IMR-90 (cell line): ENCODE data around the gene GABRB3. TPM values are rescaled to one million over a fixed set of nuclear protein-coding genes. Genes with fewer than 3 reads are reported as not detected.

Source experiments
- ATAC-seq: fragments of 200-7000 bp; cut with Tn5 transposase; 2 replicates; pipeline ENCODE4 v1.9.1; 2020; ENCODE audit warnings: low read depth, mild to moderate bottlenecking, moderate library complexity
- BruUV-seq: library from RNA; stranded (reverse); fragments of 400-500 nt; replicated peaks from 2 replicates; lab custom pipeline; 2021; lab: Mats Ljungman, UMichigan
- CTCF ChIA-PET: fragments of 300-600 bp; formaldehyde crosslinking; extraction: SDS; loops from one replicate; lab custom pipeline; 2021; ENCODE audit warnings: antibody characterized with exemption; lab: Yijun Ruan, JAX
- POLR2A ChIA-PET: fragments of 300-600 bp; sonication (Branson Sonifier 250); formaldehyde crosslinking; loops from one replicate; lab custom pipeline; 2022; ENCODE audit warnings: antibody characterized with exemption; ENCODE audit not compliant: unreplicated experiment; lab: Charles Lee
- DNase-seq: peaks from one replicate; pipeline ENCODE4 v3.0.0; 2013
- H2AFZ ChIP-seq: replicated peaks from 2 replicates; pipeline ENCODE3; 2013; ENCODE audit warnings: low read length, mild to moderate bottlenecking; ENCODE audit not compliant: poor library complexity
- H2AK5ac ChIP-seq: 2 replicates; pipeline ENCODE4 v1.6.1; 2013; ENCODE audit warnings: low read depth, low read length, inconsistent platforms
- H2AK9ac ChIP-seq: replicated peaks from 2 replicates; pipeline ENCODE3; 2013; ENCODE audit warnings: mild to moderate bottlenecking, low read depth, low read length, moderate library complexity; ENCODE audit not compliant: poor library complexity
- H2BK120ac ChIP-seq: 2 replicates; pipeline ENCODE4 v1.6.1; 2013; ENCODE audit warnings: low read depth, low read length, inconsistent platforms
- H2BK15ac ChIP-seq: 3 replicates; pipeline ENCODE4 v1.6.1; 2013; ENCODE audit warnings: low read depth, low read length, inconsistent platforms
- H2BK20ac ChIP-seq: 2 replicates; pipeline ENCODE4 v1.6.1; 2013; ENCODE audit warnings: low read depth, mild to moderate bottlenecking, inconsistent platforms, low read length, moderate library complexity
- H2BK5ac ChIP-seq: 2 replicates; pipeline ENCODE4 v1.6.1; 2013; ENCODE audit warnings: mild to moderate bottlenecking, low read depth, low read length, inconsistent platforms; ENCODE audit not compliant: poor library complexity, severe bottlenecking
- H3K14ac ChIP-seq: replicated peaks from 2 replicates; pipeline ENCODE4 v1.6.1; 2013; ENCODE audit warnings: low read depth, low read length, inconsistent platforms
- H3K18ac ChIP-seq: 2 replicates; pipeline ENCODE4 v1.6.1; 2013; ENCODE audit warnings: low read depth, low read length, control low read depth
- H3K23ac ChIP-seq: 2 replicates; pipeline ENCODE4 v1.6.1; 2013; ENCODE audit warnings: low read depth, low read length, inconsistent platforms
- H3K27ac ChIP-seq: 2 replicates; pipeline ENCODE4 v1.5.1; 2013; ENCODE audit warnings: mild to moderate bottlenecking, control low read depth, low read length; ENCODE audit not compliant: insufficient read depth
- H3K27me3 ChIP-seq: 2 replicates; pipeline ENCODE4 v1.6.1; 2013; ENCODE audit warnings: low read length; ENCODE audit not compliant: control insufficient read depth, insufficient read depth
- H3K36me3 ChIP-seq: 2 replicates; pipeline ENCODE4 v1.6.1; 2013; ENCODE audit warnings: low read length, mixed read lengths; ENCODE audit not compliant: control insufficient read depth, insufficient read depth
- H3K4ac ChIP-seq: 2 replicates; pipeline ENCODE4 v1.6.1; 2013; ENCODE audit warnings: low read depth, low read length, inconsistent platforms
- H3K4me1 ChIP-seq: 2 replicates; pipeline ENCODE4 v1.6.1; 2013; ENCODE audit warnings: low read length, mixed read lengths; ENCODE audit not compliant: control insufficient read depth, insufficient read depth
- H3K4me2 ChIP-seq: 2 replicates; pipeline ENCODE4 v1.6.1; 2013; ENCODE audit warnings: low read depth, mild to moderate bottlenecking, control low read depth, low read length, moderate library complexity
- H3K4me3 ChIP-seq: 2 replicates; pipeline ENCODE4 v1.5.1; 2013; ENCODE audit warnings: low read depth, mild to moderate bottlenecking, control low read depth, low read length, moderate library complexity; ENCODE audit not compliant: insufficient read depth
- H3K56ac ChIP-seq: 2 replicates; pipeline ENCODE4 v1.6.1; 2013; ENCODE audit warnings: low read length, inconsistent platforms; ENCODE audit not compliant: insufficient read depth; ENCODE audit errors: extremely low read depth
- H3K79me1 ChIP-seq, 2 experiments: 2 replicates each; pipeline ENCODE4 v1.6.1; 2013; ENCODE audit warnings: low read length in 2 of 2, inconsistent platforms in 1 of 2, low read depth in 1 of 2
- H3K9ac ChIP-seq: 2 replicates; pipeline ENCODE4 v1.6.1; 2013; ENCODE audit warnings: low read depth, low read length, control low read depth
- H3K9me1 ChIP-seq: 2 replicates; pipeline ENCODE4 v1.6.1; 2013; ENCODE audit warnings: low read length, inconsistent platforms; ENCODE audit not compliant: insufficient read depth
- H3K9me3 ChIP-seq: 2 replicates; pipeline ENCODE4 v1.6.1; 2013; ENCODE audit warnings: low read length; ENCODE audit not compliant: control insufficient read depth, insufficient read depth
- H4K20me1 ChIP-seq: 2 replicates; pipeline ENCODE4 v1.6.1; 2013; ENCODE audit warnings: low read length, inconsistent platforms; ENCODE audit not compliant: insufficient read depth
- H4K5ac ChIP-seq: 2 replicates; pipeline ENCODE4 v1.6.1; 2013; ENCODE audit warnings: mild to moderate bottlenecking, low read depth, low read length, control low read depth
- H4K8ac ChIP-seq, 2 experiments: 2 replicates each; pipeline ENCODE4 v1.6.1; 2013; ENCODE audit warnings: low read depth in 2 of 2, low read length in 2 of 2, control low read depth in 1 of 2, inconsistent platforms in 1 of 2
- H4K91ac ChIP-seq: 2 replicates; pipeline ENCODE4 v1.6.1; 2013; ENCODE audit warnings: low read depth, low read length, inconsistent platforms; ENCODE audit not compliant: insufficient read depth
- BHLHE40 ChIP-seq: fragments of 150-350 bp; IDR thresholded peaks from 2 replicates; pipeline ENCODE4 v1.6.1; 2016; ENCODE audit warnings: mild to moderate bottlenecking, low read depth, low read length
- CHD1 ChIP-seq: IDR thresholded peaks from 2 replicates; pipeline ENCODE4 v1.6.1; 2012; ENCODE audit warnings: low read depth, low read length, improper control_type of control experiment
- FOS ChIP-seq: fragments of 150-350 bp; IDR thresholded peaks from 2 replicates; pipeline ENCODE4 v1.6.1; 2016; ENCODE audit warnings: low read depth, low read length
- MXI1 ChIP-seq: IDR thresholded peaks from 2 replicates; pipeline ENCODE4 v1.6.1; 2012; ENCODE audit warnings: low read depth, mild to moderate bottlenecking, low read length, moderate library complexity, borderline replicate concordance
- RAD21 ChIP-seq: IDR thresholded peaks from 2 replicates; pipeline ENCODE4 v1.6.1; 2012; ENCODE audit warnings: low read length, improper control_type of control experiment
- SMC3 ChIP-seq: fragments of 150-350 bp; IDR thresholded peaks from 2 replicates; pipeline ENCODE4 v1.6.1; 2016; ENCODE audit warnings: low read depth, mild to moderate bottlenecking, antibody characterized with exemption, low read length, moderate library complexity
- WGBS, 2 experiments: methylation state at CpG; one replicate each; pipeline versions ENCODE4 v1.1.5 to v1.1.7; 2013; ENCODE audit warnings: missing lambda C conversion rate in 2 of 2; ENCODE audit not compliant: insufficient read length in 1 of 2; ENCODE audit errors: extremely low coverage in 2 of 2; 5-methylcytosine and 5-hydroxymethylcytosine counted together
- dilution Hi-C: fragments of 300-500 bp; cut with HindIII; formaldehyde crosslinking; loops from one replicate; pipeline ENCODE4 v1.14.3; 2018; ENCODE audit warnings: low sequenced_read_pairs; ENCODE audit not compliant: unreplicated experiment
- in situ Hi-C: fragments of 300-500 bp; cut with MboI; formaldehyde crosslinking; loops from 3 replicates; pipeline ENCODE4 v1.14.3; 2019; ENCODE audit warnings: low sequenced_read_pairs, inconsistent platforms, mixed read lengths
- intact Hi-C: fragments of 100-400 bp; cut with micrococcal nuclease; formaldehyde crosslinking; loops from 2 replicates; pipeline ENCODE4 v1.10.0; 2022
- polyA plus RNA-seq, 3 experiments: library from polyadenylated mRNA; depleted of rRNA; stranded (reverse); fragments of >200 nt; gene quantifications; 2 replicates each; pipeline ENCODE4 v1.2.3, GENCODE V29; 2012; ENCODE audit warnings: low replicate concordance in 1 of 3
- total RNA-seq: library from RNA; depleted of rRNA; stranded (reverse); fragments of >200 nt; gene quantifications from 2 replicates; pipeline ENCODE4 v1.2.3, GENCODE V29; 2012
- TF ChIP-seq, protein P1 (sequence below): fragments of 150-350 bp; IDR thresholded peaks from 2 replicates; pipeline ENCODE4 v1.6.1; 2016; ENCODE audit warnings: low read depth, mild to moderate bottlenecking, low read length, moderate library complexity, borderline replicate concordance
- TF ChIP-seq, protein P2 (sequence below): fragments of 150-350 bp; IDR thresholded peaks from 2 replicates; pipeline ENCODE4 v1.6.1; 2017; ENCODE audit warnings: mild to moderate bottlenecking, antibody characterized with exemption, low read length, low read depth

Gene GABRB3
- total and polyA plus RNA-seq, 2 of the 4 experiments (the other 2 are of a cell fraction) = 0.36 to 0.54 TPM

DNA sequence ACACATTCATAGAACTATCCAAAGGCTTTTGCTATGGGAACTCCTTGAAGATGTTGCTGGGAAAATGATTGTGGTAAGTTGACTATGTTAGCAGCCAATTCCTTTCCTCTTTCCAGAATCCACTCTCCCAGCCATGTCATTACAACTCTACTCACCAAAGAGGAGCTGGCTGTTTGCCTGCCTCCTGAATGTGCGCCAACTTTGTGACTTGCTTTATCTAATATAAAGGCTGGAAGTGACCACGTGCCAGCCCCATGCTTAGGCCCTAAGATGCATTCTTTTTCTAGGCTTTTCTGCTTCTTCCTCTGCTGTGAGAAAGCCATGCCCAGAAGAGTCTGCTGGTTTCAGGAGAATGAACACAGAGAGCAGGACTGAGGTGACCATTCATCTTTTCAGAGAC, 182.2 kb downstream of the GABRB3 start:
- no peaks in the 10 kb centered on the region for H3K9me1 ChIP-seq
- WGBS, 2 experiments = no CpG with 5 or more reads among the region's 2 CpGs
- no peak overlapping the region for H3K14ac ChIP-seq
- H3K56ac ChIP-seq = no peak overlapping the region
- CTCF ChIA-PET = no interaction called here
- H3K23ac ChIP-seq = no peak overlapping the region
- no peak overlapping the region for H3K9ac ChIP-seq
- H4K5ac ChIP-seq = no peak overlapping the region
- no peak overlapping the region for H2BK5ac ChIP-seq
- no peak overlapping the region for H2AK9ac ChIP-seq
- H2AFZ ChIP-seq = no peak overlapping the region
- no peak overlapping the region for H3K4me2 ChIP-seq
- H3K9me3 ChIP-seq = peaks cover 18% of the 10 kb centered on the region
- no peak overlapping the region for H3K4ac ChIP-seq
- POLR2A ChIA-PET = no interaction called here
- no peak for ATAC-seq
- no peak for DNase-seq
- dilution Hi-C loops (no loop called here), intact Hi-C loops (no loop called here), in situ Hi-C loops (no loop called here)
- no peak overlapping the region for H2BK20ac ChIP-seq
- no peak overlapping the region for H3K18ac ChIP-seq
- H3K79me1 ChIP-seq = no peaks in the 10 kb centered on the region
- no peak overlapping the region for H2BK120ac ChIP-seq
- H3K27me3 ChIP-seq = no peaks in the 10 kb centered on the region
- no peak overlapping the region for H4K91ac ChIP-seq
- no peak overlapping the region for H2BK15ac ChIP-seq
- no peak overlapping the region for H2AK5ac ChIP-seq
- no peak for TF ChIP-seq RAD21
- no peak for TF ChIP-seq SMC3
- no peak for TF ChIP-seq MXI1
- TF ChIP-seq, protein P1, sequence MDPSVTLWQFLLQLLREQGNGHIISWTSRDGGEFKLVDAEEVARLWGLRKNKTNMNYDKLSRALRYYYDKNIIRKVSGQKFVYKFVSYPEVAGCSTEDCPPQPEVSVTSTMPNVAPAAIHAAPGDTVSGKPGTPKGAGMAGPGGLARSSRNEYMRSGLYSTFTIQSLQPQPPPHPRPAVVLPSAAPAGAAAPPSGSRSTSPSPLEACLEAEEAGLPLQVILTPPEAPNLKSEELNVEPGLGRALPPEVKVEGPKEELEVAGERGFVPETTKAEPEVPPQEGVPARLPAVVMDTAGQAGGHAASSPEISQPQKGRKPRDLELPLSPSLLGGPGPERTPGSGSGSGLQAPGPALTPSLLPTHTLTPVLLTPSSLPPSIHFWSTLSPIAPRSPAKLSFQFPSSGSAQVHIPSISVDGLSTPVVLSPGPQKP = no peak
- TF ChIP-seq BHLHE40 = no peak
- TF ChIP-seq CHD1 = no peak
- no peak for TF ChIP-seq FOS
- TF ChIP-seq, protein P2, sequence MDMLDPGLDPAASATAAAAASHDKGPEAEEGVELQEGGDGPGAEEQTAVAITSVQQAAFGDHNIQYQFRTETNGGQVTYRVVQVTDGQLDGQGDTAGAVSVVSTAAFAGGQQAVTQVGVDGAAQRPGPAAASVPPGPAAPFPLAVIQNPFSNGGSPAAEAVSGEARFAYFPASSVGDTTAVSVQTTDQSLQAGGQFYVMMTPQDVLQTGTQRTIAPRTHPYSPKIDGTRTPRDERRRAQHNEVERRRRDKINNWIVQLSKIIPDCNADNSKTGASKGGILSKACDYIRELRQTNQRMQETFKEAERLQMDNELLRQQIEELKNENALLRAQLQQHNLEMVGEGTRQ = no peak
- no peak overlapping the region for H3K4me3 ChIP-seq
- H3K4me1 ChIP-seq = no peaks in the 10 kb centered on the region
- H3K36me3 ChIP-seq = no peaks in the 10 kb centered on the region
- H3K27ac ChIP-seq = no peak overlapping the region
- no TSS peak for BruUV-seq
- no peaks in the 10 kb centered on the region for H4K20me1 ChIP-seq
- H4K8ac ChIP-seq = no peak overlapping the region
